GM12874 (cell line): ENCODE results near the gene NDUFB3.

Source experiments
- CTCF ChIP-seq: IDR thresholded peaks from 2 replicates; pipeline ENCODE4 v1.5.1; 2011; ENCODE audit warnings: low read depth, mild to moderate bottlenecking, control low read depth, low read length, moderate library complexity; ENCODE audit not compliant: insufficient read depth

The NDUFB3 gene

GRCh38 chr2:201057715-201058248, 14.0 kb upstream of the NDUFB3 start:
- no peak for TF ChIP-seq CTCF

DNA sequence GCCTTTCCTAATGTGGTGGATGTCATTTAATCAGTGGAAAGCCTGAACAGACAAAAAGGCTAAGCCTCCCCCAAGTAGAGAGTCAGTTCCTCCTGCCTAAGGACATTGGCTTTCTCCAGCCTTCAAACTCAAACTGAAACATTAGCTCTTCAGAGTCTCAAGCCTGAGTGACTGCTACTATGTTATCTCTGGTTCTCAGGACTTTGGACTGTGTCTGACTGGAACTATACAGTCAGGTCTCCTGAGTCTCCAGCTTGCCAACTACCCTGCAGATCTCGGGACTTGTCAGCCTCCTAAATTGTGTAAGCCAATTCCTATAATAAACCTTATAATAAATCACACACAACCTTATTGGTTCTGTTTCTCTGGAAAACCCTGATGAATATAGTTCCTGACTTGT, 12.9 kb upstream of the NDUFB3 start:
- no peak for TF ChIP-seq CTCF

- no peak for TF ChIP-seq CTCF
Observed at GRCh38 chr2:201059961-201060755, 11.6 kb upstream of the NDUFB3 start.

DNA sequence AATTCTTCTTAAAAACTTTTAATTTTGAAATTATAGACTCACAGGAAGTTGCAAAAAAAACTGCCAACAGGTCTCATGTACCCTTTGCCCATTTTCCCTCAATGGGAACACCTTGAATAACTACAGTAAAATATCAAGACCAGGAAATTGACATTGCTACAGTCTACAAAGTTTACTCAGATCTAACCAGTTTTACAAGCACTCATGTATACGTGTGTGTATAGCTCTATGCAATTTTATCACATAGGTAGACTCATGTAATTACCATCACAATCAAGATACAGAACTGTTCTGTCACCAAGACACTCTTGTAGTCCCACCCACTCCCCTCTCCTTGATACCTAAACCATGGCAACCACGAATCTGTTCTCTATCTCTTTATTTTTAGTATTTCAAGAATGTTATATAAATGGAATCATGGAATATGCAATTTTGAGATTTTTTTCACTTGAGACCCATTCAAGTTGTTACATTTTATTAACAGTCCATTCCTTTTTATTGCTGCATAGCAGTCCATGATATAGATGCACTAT, 6.9 kb upstream of the NDUFB3 start:
- no peak for TF ChIP-seq CTCF

DNA sequence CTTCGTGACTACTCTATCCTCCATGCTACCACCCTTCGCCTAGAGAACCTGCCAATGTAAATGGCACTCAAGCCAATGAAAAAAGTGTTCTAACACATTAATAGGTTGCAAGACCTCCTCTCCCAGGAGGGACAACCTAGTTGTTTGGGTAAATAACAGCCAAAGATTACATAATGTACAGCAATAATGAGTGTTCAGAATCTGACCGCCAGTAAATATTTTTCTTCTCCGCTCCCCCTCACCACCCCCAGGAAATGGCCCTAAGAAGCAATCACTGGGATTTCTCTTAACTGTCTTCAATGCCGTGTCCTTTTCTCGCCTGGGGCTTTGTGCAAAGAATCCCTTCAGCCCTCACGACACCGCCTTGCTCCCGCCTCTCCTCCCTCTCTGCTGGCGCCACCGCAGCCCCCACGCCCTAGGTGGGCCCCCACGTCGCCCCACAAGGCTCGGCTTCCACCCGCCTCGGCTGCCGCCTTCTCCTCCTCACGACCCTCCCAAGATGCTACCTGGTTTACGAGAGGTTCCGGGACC, 788 bp upstream of the NDUFB3 start:
- no peak for TF ChIP-seq CTCF

- TF ChIP-seq CTCF = no peak
Observed at GRCh38 chr2:201072201-201072530, 365 bp downstream of the NDUFB3 start.

GRCh38 chr2:201073071-201073470, 1.3 kb downstream of the NDUFB3 start:
- no peak for TF ChIP-seq CTCF
